Measurements from ENCODE around the gene MORN5.

MORN5 gene

GRCh38 chr9:122144836-122145591, 14.7 kb upstream of the MORN5 start:
- no peak for DNase-seq

- DNase-seq, result no peak
Observed at GRCh38 chr9:122145592-122145863, 14.2 kb upstream of the MORN5 start.

GRCh38 chr9:122151267-122151828, 8.4 kb upstream of the MORN5 start:
- DNase-seq, result no peak

GRCh38 chr9:122155796-122156195, 3.9 kb upstream of the MORN5 start:
- no peak for DNase-seq

DNA sequence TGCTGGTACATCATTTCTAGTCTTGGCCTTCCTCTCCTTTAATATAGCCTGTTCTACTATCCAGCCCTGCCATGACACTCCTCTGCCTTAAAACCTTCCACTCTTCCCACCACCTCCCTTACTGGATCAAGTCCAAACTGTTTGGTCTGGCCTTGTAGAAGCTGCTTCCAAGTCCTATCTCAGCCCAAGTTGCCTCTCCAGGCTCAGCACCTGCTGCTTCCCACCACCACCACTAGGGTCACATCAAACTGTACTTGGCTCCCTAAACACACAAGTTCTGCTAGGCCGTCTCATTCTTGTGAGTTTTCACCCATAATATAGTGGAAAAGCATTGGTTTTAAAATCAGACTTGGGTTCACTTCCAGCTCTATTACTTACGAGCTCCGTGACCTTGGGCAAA, 1.5 kb upstream of the MORN5 start:
- peak; percentile 32 to 69 for DNase-seq

GRCh38 chr9:122159925-122160246, 178 bp downstream of the MORN5 start:
- no peak for DNase-seq

GRCh38 chr9:122162415-122162814, 2.7 kb downstream of the MORN5 start:
- no peak for DNase-seq

DNA sequence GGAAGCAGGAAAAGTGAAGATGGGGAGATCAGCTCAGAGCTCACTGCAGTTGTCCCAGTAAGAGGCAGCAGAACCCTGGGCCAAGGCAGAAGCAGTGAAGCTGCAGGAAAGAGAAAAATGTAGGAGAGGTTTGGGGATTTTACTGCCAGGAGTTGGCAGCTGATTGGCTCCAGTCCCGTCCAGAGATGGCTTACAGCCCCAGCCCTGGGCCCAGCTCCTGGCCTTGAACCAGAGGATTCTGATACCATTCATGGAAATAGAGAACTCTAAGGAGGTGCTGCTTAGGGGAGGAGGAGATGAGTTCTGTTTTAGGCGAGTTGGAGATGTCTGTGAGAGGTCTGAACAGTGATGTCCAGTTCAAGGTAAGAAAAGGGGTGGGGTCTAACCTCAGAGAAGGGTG, 4.6 kb downstream of the MORN5 start:
- DNase-seq, result no peak

GRCh38 chr9:122168356-122168755, 8.6 kb downstream of the MORN5 start:
- DNase-seq, result no peak

DNA sequence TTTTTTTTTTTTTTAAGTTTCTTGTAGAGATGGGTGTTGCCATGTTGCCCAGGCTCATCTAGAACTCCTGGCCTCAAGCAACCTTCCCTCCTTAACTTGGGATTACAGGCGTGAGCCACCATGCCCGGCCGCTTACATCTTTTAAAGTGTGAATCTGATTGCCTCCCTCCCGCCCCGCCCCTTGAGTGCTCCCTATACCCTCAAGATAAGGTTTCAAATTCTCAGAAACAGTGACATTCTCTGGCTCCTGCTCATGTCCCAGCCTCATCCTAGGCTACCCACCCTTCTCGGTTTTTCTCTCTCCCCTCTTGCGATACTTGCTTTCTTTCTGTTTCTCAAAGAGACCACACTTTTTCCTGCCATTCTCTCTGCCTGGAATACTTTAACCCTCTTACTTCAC, 12.4 kb downstream of the MORN5 start:
- no peak for DNase-seq

DNA sequence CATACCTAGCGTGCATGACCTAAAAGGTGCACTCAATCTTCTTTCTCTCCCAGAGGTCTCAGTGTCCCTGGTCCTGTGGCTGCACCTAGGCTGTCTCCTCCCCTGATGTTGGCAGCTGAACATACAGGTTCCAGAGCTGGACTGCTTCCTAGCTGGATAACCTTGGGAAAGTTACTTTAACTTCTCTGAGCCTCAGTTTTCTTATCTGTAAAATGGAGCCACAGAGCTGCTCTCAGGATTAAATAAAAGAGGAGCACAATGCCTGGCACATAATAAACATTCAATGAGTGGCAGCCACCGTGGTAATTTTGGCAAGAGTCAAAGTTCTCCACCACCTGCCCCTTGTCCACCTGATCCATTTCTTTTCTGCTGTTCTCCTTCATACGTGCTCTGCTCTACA, 14.0 kb downstream of the MORN5 start:
- no peak for DNase-seq

GRCh38 chr9:122176916-122177315, 17.2 kb downstream of the MORN5 start:
- DNase-seq, result no peak

DNA sequence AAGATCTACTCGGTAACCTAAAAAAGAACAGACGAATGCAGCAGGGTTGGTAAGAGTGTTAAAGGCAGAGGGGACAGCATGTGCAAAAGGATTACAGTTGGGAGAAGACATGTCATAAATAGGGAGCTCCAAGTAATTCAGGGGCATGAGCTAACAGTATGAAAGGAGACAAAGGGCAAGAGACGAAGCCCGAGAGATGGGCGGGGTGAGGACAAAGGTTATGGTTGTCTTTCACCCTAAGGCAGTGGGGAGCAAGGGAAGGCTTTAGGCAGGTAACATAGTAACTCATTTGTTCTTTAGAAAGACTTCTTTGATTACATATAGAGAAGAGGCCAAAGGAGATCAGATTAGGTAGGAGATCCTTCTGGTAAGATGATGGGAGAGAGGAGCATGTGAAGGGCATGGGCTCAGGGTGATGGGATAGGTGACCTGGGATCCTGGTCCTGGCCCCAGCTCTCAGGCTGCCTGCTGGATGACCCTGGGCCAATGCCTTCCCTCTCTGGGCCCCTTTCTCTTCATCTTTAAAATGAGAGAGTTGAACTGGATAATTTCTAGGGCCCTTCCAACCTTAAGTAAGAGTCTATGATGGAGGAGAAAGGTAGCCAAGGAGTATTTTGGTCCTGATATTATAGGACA, 19.5 kb downstream of the MORN5 start:
- DNase-seq, result no peak

- DNase-seq, result no peak
Observed at GRCh38 chr9:122179690-122180074, 20.0 kb downstream of the MORN5 start.

- no peak for DNase-seq
Observed at GRCh38 chr9:122180633-122181032, 20.9 kb downstream of the MORN5 start.

GRCh38 chr9:122183501-122183900, 23.8 kb downstream of the MORN5 start:
- DNase-seq, result no peak

- DNase-seq, result no peak
Observed at GRCh38 chr9:122184551-122184950, 24.8 kb downstream of the MORN5 start.

DNA sequence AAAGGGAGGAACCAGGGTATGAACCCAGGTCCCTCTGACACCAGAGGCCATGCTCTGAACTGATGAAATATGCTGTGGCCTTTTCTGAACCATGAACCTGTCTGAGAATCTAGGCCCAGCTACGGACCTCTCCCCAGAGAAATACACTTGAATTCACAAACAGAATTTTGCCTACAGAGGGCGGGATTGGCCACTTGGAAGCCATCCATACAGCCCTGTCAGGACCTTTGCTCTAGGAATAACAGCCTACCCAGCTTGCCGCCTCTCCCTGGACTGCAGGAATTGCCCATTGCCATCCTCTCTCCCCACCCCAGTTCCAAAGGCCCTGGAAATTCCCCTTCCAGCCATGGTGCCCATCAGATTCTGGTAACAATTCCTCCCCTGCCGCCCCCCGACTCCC, 26.6 kb downstream of the MORN5 start:
- DNase-seq, result no peak

DNA sequence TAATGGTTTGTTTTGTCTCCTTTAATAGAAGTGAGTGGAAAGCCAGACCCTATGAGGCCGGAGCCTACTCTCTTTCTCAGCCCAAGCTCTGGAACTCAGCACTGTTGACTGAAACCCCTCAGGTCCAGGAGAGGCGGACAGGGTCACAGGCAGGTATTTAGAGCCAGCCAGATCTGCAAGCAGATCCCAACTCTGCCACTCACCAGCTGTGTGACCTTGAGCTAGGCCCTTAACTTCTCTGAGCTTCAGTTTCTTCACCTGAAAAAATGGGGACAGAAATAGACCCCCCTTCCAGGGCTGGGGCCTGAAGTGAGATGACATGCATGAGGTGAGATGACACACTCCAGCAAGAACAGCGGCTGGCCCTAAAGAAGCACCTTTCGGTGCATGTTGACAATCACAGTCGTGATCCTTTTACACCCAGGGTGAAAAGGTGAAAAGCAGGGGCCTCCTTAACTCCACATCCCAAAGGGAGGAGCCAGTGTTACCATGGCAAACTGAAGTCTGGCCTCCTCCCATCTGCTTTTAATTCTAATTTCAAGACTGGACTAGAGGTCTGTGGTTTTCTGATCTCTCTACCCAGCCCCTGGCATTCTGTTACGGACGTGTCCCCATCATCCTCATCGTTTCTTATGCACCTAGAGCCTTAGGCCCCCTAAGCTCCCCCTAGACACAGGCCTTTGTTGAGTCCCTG, 27.2 kb downstream of the MORN5 start:
- DNase-seq, result no peak

GRCh38 chr9:122188369-122188768, 28.7 kb downstream of the MORN5 start:
- no peak for DNase-seq

GRCh38 chr9:122190597-122191381, 31.1 kb downstream of the MORN5 start:
- DNase-seq, result no peak

DNA sequence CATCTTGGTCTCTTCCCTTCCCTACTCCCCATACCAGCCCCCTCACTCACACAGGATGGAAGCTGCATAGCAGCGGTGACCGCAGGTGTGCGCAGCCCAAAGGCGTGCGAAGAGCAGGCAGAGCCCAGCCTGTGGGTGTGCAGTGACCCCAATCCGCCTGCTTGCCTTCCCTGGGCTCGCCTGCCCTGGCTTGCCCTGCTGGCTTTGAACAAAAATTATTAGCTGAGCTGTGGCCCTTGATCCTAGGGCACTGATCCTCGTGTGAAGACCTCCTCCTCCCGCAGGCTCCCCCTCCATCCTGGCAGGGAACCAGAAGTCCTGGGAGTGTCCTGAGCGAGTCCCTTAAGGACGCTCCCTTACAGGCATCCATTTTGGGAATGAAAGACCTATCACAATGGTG, 31.9 kb downstream of the MORN5 start:
- DNase-seq, result no peak

- DNase-seq, result no peak
Observed at GRCh38 chr9:122192261-122192875, 32.7 kb downstream of the MORN5 start.
